Measurements from ENCODE around the gene MGLL.

The MGLL gene

GRCh38 chr3:127799476-127800222 lies 22.7 kb downstream of the MGLL start:
- Histone ChIP-seq H3K27me3 (ENCODE audit: insufficient read depth, low read depth) (no peaks in the 10 kb centered on the region), H4K20me1 (ENCODE audit: insufficient read depth) (no peaks in the 10 kb centered on the region), H3K79me2 (ENCODE audit: insufficient read depth, low read depth) (no peaks in the 10 kb centered on the region), H3K9ac (no peak overlapping the region), H3K4me3 (IDR thresholded peaks at IDR 0.05; ENCODE audit: insufficient read depth, low read depth, low read length) (no peak overlapping the region), H3K4me1 (ENCODE audit: low read depth, poor library complexity, severe bottlenecking) (no peaks in the 10 kb centered on the region), H3K36me3 (ENCODE audit: insufficient read depth) (no peaks in the 10 kb centered on the region), H3K27ac (no peak overlapping the region), H2AFZ (ENCODE audit: low read depth) (no peak overlapping the region), H3K4me2 (no peak overlapping the region)
- TF ChIP-seq CTCF (conservative IDR thresholded peaks at IDR 0.05; ENCODE audit: low read depth, low read length) = no peak

GRCh38 chr3:127798716-127799115 lies 23.6 kb downstream of the MGLL start:
- no peak overlapping the region for H3K27ac ChIP-seq
- no peaks in the 10 kb centered on the region for H3K4me1 ChIP-seq (ENCODE audit: low read depth, poor library complexity, severe bottlenecking)
- H3K4me2 ChIP-seq = no peak overlapping the region
- no peak overlapping the region for H3K4me3 ChIP-seq (IDR thresholded peaks at IDR 0.05; ENCODE audit: insufficient read depth, low read depth, low read length)
- H4K20me1 ChIP-seq (ENCODE audit: insufficient read depth) = no peaks in the 10 kb centered on the region
- no peaks in the 10 kb centered on the region for H3K27me3 ChIP-seq (ENCODE audit: insufficient read depth, low read depth)
- no peak overlapping the region for H2AFZ ChIP-seq (ENCODE audit: low read depth)
- H3K9ac ChIP-seq = no peak overlapping the region
- H3K79me2 ChIP-seq (ENCODE audit: insufficient read depth, low read depth) = no peaks in the 10 kb centered on the region
- no peaks in the 10 kb centered on the region for H3K36me3 ChIP-seq (ENCODE audit: insufficient read depth)
- no peak for TF ChIP-seq CTCF (conservative IDR thresholded peaks at IDR 0.05; ENCODE audit: low read depth, low read length)

GRCh38 chr3:127796831-127797150 lies 25.5 kb downstream of the MGLL start:
- TF ChIP-seq CTCF (conservative IDR thresholded peaks at IDR 0.05; ENCODE audit: low read depth, low read length) = no peak
- no peaks in the 10 kb centered on the region for H3K36me3 ChIP-seq (ENCODE audit: insufficient read depth)

GRCh38 chr3:127796045-127796830 lies 26.1 kb downstream of the MGLL start:
- no peak overlapping the region for H2AFZ ChIP-seq (ENCODE audit: low read depth)
- no peaks in the 10 kb centered on the region for H4K20me1 ChIP-seq (ENCODE audit: insufficient read depth)
- H3K79me2 ChIP-seq (ENCODE audit: insufficient read depth, low read depth) = no peaks in the 10 kb centered on the region
- peaks cover 10% of the 10 kb centered on the region for H3K4me1 ChIP-seq (ENCODE audit: low read depth, poor library complexity, severe bottlenecking)
- TF ChIP-seq CTCF (conservative IDR thresholded peaks at IDR 0.05; ENCODE audit: low read depth, low read length) = no peak
- no peak overlapping the region for H3K4me2 ChIP-seq
- H3K27ac ChIP-seq = no peak overlapping the region
- H3K27me3 ChIP-seq (ENCODE audit: insufficient read depth, low read depth) = no peaks in the 10 kb centered on the region
- no peaks in the 10 kb centered on the region for H3K36me3 ChIP-seq (ENCODE audit: insufficient read depth)
- H3K9ac ChIP-seq = no peak overlapping the region
- no peak overlapping the region for H3K4me3 ChIP-seq (IDR thresholded peaks at IDR 0.05; ENCODE audit: insufficient read depth, low read depth, low read length)

More at GRCh38 chr3:127796831-127797150, 25.5 kb downstream of the MGLL start:
- Histone ChIP-seq H3K27me3 (ENCODE audit: insufficient read depth, low read depth) (no peaks in the 10 kb centered on the region), H3K4me2 (no peak overlapping the region), H2AFZ (ENCODE audit: low read depth) (no peak overlapping the region), H3K4me1 (ENCODE audit: low read depth, poor library complexity, severe bottlenecking) (peaks cover 5% of the 10 kb centered on the region), H3K9ac (no peak overlapping the region), H3K79me2 (ENCODE audit: insufficient read depth, low read depth) (no peaks in the 10 kb centered on the region), H3K4me3 (IDR thresholded peaks at IDR 0.05; ENCODE audit: insufficient read depth, low read depth, low read length) (no peak overlapping the region), H4K20me1 (ENCODE audit: insufficient read depth) (no peaks in the 10 kb centered on the region), H3K27ac (no peak overlapping the region)

All from KMS-11 (cell line).